H9 (cell line): ENCODE data around the gene PRPF8. TPM values are rescaled to one million over a fixed set of nuclear protein-coding genes. Genes with fewer than 3 reads are reported as not detected.

Experiments
- DNase-seq: peaks from one replicate; pipeline ENCODE4 v3.0.0-alpha.2; 2017
- H2AFZ ChIP-seq: one replicate; pipeline ENCODE4 v1.6.1; 2013; ENCODE audit warnings: mild to moderate bottlenecking, low read length, control low read depth, moderate library complexity
- H2AK5ac ChIP-seq: 2 replicates; pipeline ENCODE4 v1.6.1; 2013; ENCODE audit warnings: low read length, control low read depth, mixed read lengths; ENCODE audit not compliant: insufficient read length
- H2BK120ac ChIP-seq: one replicate; pipeline ENCODE4 v1.6.1; 2013; ENCODE audit warnings: low read depth, mild to moderate bottlenecking, low read length, control low read depth, inconsistent platforms; ENCODE audit not compliant: poor library complexity, severe bottlenecking
- H2BK12ac ChIP-seq: 2 replicates; pipeline ENCODE4 v1.6.1; 2013; ENCODE audit warnings: low read length, control low read depth, mixed read lengths, low read depth; ENCODE audit not compliant: insufficient read length
- H2BK15ac ChIP-seq: 2 replicates; pipeline ENCODE4 v1.6.1; 2013; ENCODE audit warnings: low read depth, low read length, control low read depth
- H2BK20ac ChIP-seq: one replicate; pipeline ENCODE4 v1.6.1; 2013; ENCODE audit warnings: low read depth, mild to moderate bottlenecking, low read length, control low read depth, inconsistent platforms; ENCODE audit not compliant: poor library complexity, severe bottlenecking
- H2BK5ac ChIP-seq: 2 replicates; pipeline ENCODE4 v1.6.1; 2013; ENCODE audit warnings: low read length, control low read depth, mixed read lengths; ENCODE audit not compliant: insufficient read length
- H3K14ac ChIP-seq: 2 replicates; pipeline ENCODE4 v1.6.1; 2013; ENCODE audit warnings: low read length, control low read depth; ENCODE audit not compliant: insufficient read depth
- H3K18ac ChIP-seq: 2 replicates; pipeline ENCODE4 v1.6.1; 2013; ENCODE audit warnings: low read depth, mild to moderate bottlenecking, mixed read lengths, low read length, control low read depth; ENCODE audit not compliant: insufficient read length
- H3K23ac ChIP-seq: 2 replicates; pipeline ENCODE4 v1.6.1; 2013; ENCODE audit warnings: low read length, control low read depth, mixed read lengths, low read depth; ENCODE audit not compliant: insufficient read length
- H3K23me2 ChIP-seq: 2 replicates; pipeline ENCODE4 v1.6.1; 2013; ENCODE audit warnings: low read depth, mild to moderate bottlenecking, mixed read lengths, low read length, control low read depth; ENCODE audit not compliant: insufficient read length, poor library complexity, severe bottlenecking
- H3K27ac ChIP-seq: 2 replicates; pipeline ENCODE4 v1.5.1; 2013; ENCODE audit warnings: low read length, control low read depth, mixed read lengths, low read depth; ENCODE audit not compliant: insufficient read length
- H3K27me3 ChIP-seq: 2 replicates; pipeline ENCODE4 v1.6.1; 2013; ENCODE audit warnings: low read length, control low read depth, inconsistent platforms; ENCODE audit not compliant: insufficient read depth
- H3K4ac ChIP-seq: 2 replicates; pipeline ENCODE4 v1.6.1; 2013; ENCODE audit warnings: low read depth, mild to moderate bottlenecking, control low read depth, inconsistent platforms, low read length, moderate library complexity
- H3K4me1 ChIP-seq: 2 replicates; pipeline ENCODE4 v1.6.1; 2013; ENCODE audit warnings: low read length, control low read depth, inconsistent platforms; ENCODE audit not compliant: insufficient read depth
- H3K4me2 ChIP-seq: 2 replicates; pipeline ENCODE4 v1.6.1; 2013; ENCODE audit warnings: low read length, control low read depth, mixed read lengths; ENCODE audit not compliant: insufficient read length, insufficient read depth
- H3K56ac ChIP-seq: 2 replicates; pipeline ENCODE4 v1.6.1; 2013; ENCODE audit warnings: low read depth, mild to moderate bottlenecking, mixed read lengths, low read length, control low read depth; ENCODE audit not compliant: insufficient read length
- H3K79me1 ChIP-seq: 2 replicates; pipeline ENCODE4 v1.6.1; 2013; ENCODE audit warnings: low read depth, mild to moderate bottlenecking, moderate library complexity, low read length, control low read depth, inconsistent platforms; ENCODE audit not compliant: insufficient read depth, poor library complexity, severe bottlenecking
- H3K79me2 ChIP-seq: 2 replicates; pipeline ENCODE4 v1.6.1; 2013; ENCODE audit warnings: low read length, control low read depth, inconsistent platforms; ENCODE audit not compliant: insufficient read depth
- H3K9ac ChIP-seq: 2 replicates; pipeline ENCODE4 v1.6.1; 2013; ENCODE audit warnings: low read length, control low read depth, mixed read lengths; ENCODE audit not compliant: insufficient read length; ENCODE audit errors: extremely low read depth
- H3K9me3 ChIP-seq: one replicate; pipeline ENCODE4 v1.6.1; 2013; ENCODE audit warnings: low read depth, low read length, inconsistent platforms; ENCODE audit not compliant: control insufficient read depth
- H3T11ph ChIP-seq: one replicate; pipeline ENCODE4 v1.6.1; 2013; ENCODE audit warnings: mild to moderate bottlenecking, low read length, control low read depth, inconsistent platforms
- H4K20me1 ChIP-seq: one replicate; pipeline ENCODE4 v1.6.1; 2013; ENCODE audit not compliant: control insufficient read depth, insufficient read length, insufficient read depth
- H4K5ac ChIP-seq: 2 replicates; pipeline ENCODE4 v1.6.1; 2013; ENCODE audit warnings: low read depth, mild to moderate bottlenecking, mixed read lengths, low read length, control low read depth; ENCODE audit not compliant: insufficient read length
- H4K8ac ChIP-seq: replicated peaks from 2 replicates; pipeline ENCODE4 v1.6.1; 2013; ENCODE audit warnings: low read length, control low read depth, mixed read lengths, low read depth; ENCODE audit not compliant: insufficient read length
- H4K91ac ChIP-seq: 2 replicates; pipeline ENCODE4 v1.6.1; 2013; ENCODE audit warnings: low read depth, mild to moderate bottlenecking, moderate library complexity, mixed read lengths, low read length, control low read depth; ENCODE audit not compliant: insufficient read length
- H3K27ac Mint-ChIP-seq, 3 experiments: 2 replicates in 2 of 3; 3 replicates in 1 of 3; pipeline ENCODE4 v1.8.0; 2020 to 2021; ENCODE audit warnings: mixed read lengths in 3 of 3, mild to moderate bottlenecking in 1 of 3, moderate library complexity in 1 of 3
- H3K27me3 Mint-ChIP-seq: 2 replicates; pipeline ENCODE4 v1.8.0; 2021; ENCODE audit warnings: low read depth, mild to moderate bottlenecking, moderate library complexity, mixed read lengths
- H3K36me3 Mint-ChIP-seq, 3 experiments: 2 replicates in 2 of 3; 3 replicates in 1 of 3; pipeline ENCODE4 v1.8.0; 2020 to 2021; ENCODE audit warnings: low read depth in 3 of 3, mixed read lengths in 3 of 3; ENCODE audit not compliant: insufficient read depth in 1 of 3
- H3K4me1 Mint-ChIP-seq, 2 experiments: 2 replicates each; pipeline ENCODE4 v1.8.0; 2020; ENCODE audit warnings: mixed read lengths in 2 of 2
- H3K4me3 Mint-ChIP-seq, 2 experiments: 2 replicates in 1 of 2; 3 replicates in 1 of 2; pipeline ENCODE4 v1.8.0; 2020 to 2021; ENCODE audit warnings: mild to moderate bottlenecking in 2 of 2, mixed read lengths in 2 of 2, moderate library complexity in 1 of 2
- H3K9me3 Mint-ChIP-seq, 2 experiments: 2 replicates in 1 of 2; 3 replicates in 1 of 2; pipeline ENCODE4 v1.8.0; 2020; ENCODE audit warnings: mild to moderate bottlenecking in 2 of 2, mixed read lengths in 2 of 2, moderate library complexity in 1 of 2
- WGBS: extraction: QIAGEN DNeasy Blood & Tissue Kit; methylation state at CpG from one replicate; pipeline ENCODE4 v1.1.7; 2013; ENCODE audit warnings: missing lambda C conversion rate, low lambda C conversion rate, mixed read lengths; ENCODE audit not compliant: insufficient read length; ENCODE audit errors: extremely low coverage; 5-methylcytosine and 5-hydroxymethylcytosine counted together
- total RNA-seq: library from RNA; stranded (reverse); gene quantifications from 2 replicates; pipeline ENCODE4 v1.2.1, GENCODE V29; 2021
- TF ChIP-seq, protein P1 (sequence below): fragments of 200-600 bp; sonication (generic); conservative IDR thresholded peaks from 3 replicates; pipeline ENCODE4 v1.8.0; 2021; ENCODE audit warnings: antibody characterized with exemption, mild to moderate bottlenecking

Gene PRPF8
- total RNA-seq, 1 experiment from 2014 or later: 408 TPM

DNA sequence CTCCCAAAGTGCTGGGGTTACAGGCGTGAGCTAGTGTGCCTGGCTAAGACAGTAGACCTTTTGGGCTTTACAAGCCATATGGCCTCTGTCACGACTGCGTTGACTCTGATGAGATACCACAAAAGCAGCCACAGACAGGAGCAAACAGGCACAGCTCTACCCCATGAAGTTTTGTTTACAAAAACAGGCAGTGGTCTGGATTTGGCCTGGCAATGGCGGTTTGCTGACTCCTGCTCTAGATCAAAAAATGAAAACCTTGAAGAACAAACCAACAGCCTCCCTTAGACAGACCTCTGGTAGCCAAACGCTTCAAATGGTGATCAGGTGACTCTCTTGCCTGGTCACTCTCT is 76.7 kb downstream of the PRPF8 start:
- Mint-ChIP-seq H3K4me3 (no peak overlapping the region; a peak in 1 of 5 replicates), H3K36me3 (peaks cover 1 to 2% (median 2%) of the 10 kb centered on the region in 3 experiments; a peak in 3 of 7 replicates), H3K27me3 (no peaks in the 10 kb centered on the region), H3K9me3 (no peaks in the 10 kb centered on the region), H3K27ac (peak overlapping the region in 1 of 3 experiments; percentile 27; a peak in 1 of 7 replicates), H3K4me1 (peaks cover 5 to 12% of the 10 kb centered on the region in 2 experiments)
- Histone ChIP-seq H3K27ac (no peak overlapping the region), H3K14ac (no peak overlapping the region), H3K23me2 (no peaks in the 10 kb centered on the region), H3T11ph (no peak overlapping the region), H3K79me2 (no peaks in the 10 kb centered on the region), H4K20me1 (no peaks in the 10 kb centered on the region), H2BK5ac (no peak overlapping the region), H3K9ac (no peak overlapping the region), H3K4ac (no peak overlapping the region), H3K9me3 (no peaks in the 10 kb centered on the region), H2BK120ac (no peak overlapping the region), H4K5ac (no peak overlapping the region), H4K91ac (no peak overlapping the region), H2BK20ac (no peak overlapping the region), H3K23ac (no peak overlapping the region), H3K27me3 (no peaks in the 10 kb centered on the region), H4K8ac (no peak overlapping the region), H2BK12ac (no peak overlapping the region), H3K4me2 (no peak overlapping the region), H2AK5ac (no peak overlapping the region), H3K79me1 (no peaks in the 10 kb centered on the region), H3K4me1 (peaks cover 5% of the 10 kb centered on the region; the same call in 1 of the 2 replicates), H2AFZ (no peak overlapping the region), H3K18ac (no peak overlapping the region), H2BK15ac (no peak overlapping the region), H3K56ac (no peak overlapping the region)
- TF ChIP-seq, protein P1, sequence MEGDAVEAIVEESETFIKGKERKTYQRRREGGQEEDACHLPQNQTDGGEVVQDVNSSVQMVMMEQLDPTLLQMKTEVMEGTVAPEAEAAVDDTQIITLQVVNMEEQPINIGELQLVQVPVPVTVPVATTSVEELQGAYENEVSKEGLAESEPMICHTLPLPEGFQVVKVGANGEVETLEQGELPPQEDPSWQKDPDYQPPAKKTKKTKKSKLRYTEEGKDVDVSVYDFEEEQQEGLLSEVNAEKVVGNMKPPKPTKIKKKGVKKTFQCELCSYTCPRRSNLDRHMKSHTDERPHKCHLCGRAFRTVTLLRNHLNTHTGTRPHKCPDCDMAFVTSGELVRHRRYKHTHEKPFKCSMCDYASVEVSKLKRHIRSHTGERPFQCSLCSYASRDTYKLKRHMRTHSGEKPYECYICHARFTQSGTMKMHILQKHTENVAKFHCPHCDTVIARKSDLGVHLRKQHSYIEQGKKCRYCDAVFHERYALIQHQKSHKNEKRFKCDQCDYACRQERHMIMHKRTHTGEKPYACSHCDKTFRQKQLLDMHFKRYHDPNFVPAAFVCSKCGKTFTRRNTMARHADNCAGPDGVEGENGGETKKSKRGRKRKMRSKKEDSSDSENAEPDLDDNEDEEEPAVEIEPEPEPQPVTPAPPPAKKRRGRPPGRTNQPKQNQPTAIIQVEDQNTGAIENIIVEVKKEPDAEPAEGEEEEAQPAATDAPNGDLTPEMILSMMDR: no peak
- no peak for DNase-seq
- no CpG with 5 or more reads among the region's 5 CpGs for WGBS
